Mesendoderm (in vitro differentiated cells): ENCODE results near the gene P2RX2.

Experiments
- DNase-seq: peaks from one replicate; pipeline ENCODE4 v3.0.0; 2013
- H2AK5ac ChIP-seq: 2 replicates; pipeline ENCODE4 v1.6.1; 2013; ENCODE audit warnings: low read length, inconsistent platforms
- H2BK120ac ChIP-seq: 2 replicates; pipeline ENCODE4 v1.6.1; 2013; ENCODE audit warnings: low read depth, mild to moderate bottlenecking, low read length, moderate library complexity, mixed read lengths
- H2BK15ac ChIP-seq: replicated peaks from 2 replicates; pipeline ENCODE4 v1.6.1; 2013; ENCODE audit warnings: low read depth, mild to moderate bottlenecking, moderate library complexity
- H2BK5ac ChIP-seq: 2 replicates; pipeline ENCODE4 v1.6.1; 2013; ENCODE audit warnings: low read length, inconsistent platforms
- H3K18ac ChIP-seq: 2 replicates; pipeline ENCODE4 v1.6.1; 2013; ENCODE audit warnings: mild to moderate bottlenecking, low read length, mixed read lengths
- H3K23ac ChIP-seq: one replicate; pipeline ENCODE4 v1.6.1; 2013; ENCODE audit warnings: low read length
- H3K27ac ChIP-seq: 2 replicates; pipeline ENCODE4 v1.5.1; 2013; ENCODE audit warnings: low read depth, mild to moderate bottlenecking, inconsistent platforms, low read length, moderate library complexity
- H3K27me3 ChIP-seq: 2 replicates; pipeline ENCODE4 v1.6.1; 2013; ENCODE audit warnings: low read length, control low read depth, mild to moderate bottlenecking, inconsistent platforms; ENCODE audit not compliant: insufficient read depth, poor library complexity
- H3K36me3 ChIP-seq: 2 replicates; pipeline ENCODE4 v1.6.1; 2013; ENCODE audit warnings: low read length, inconsistent platforms; ENCODE audit not compliant: control insufficient read depth, insufficient read depth
- H3K4ac ChIP-seq: one replicate; pipeline ENCODE4 v1.6.1; 2013; ENCODE audit warnings: low read depth, mild to moderate bottlenecking, low read length, moderate library complexity
- H3K4me1 ChIP-seq: 2 replicates; pipeline ENCODE4 v1.6.1; 2013; ENCODE audit warnings: low read depth, low read length, inconsistent platforms; ENCODE audit not compliant: control insufficient read depth
- H3K4me2 ChIP-seq: 2 replicates; pipeline ENCODE4 v1.6.1; 2013; ENCODE audit warnings: low read length
- H3K4me3 ChIP-seq: 2 replicates; pipeline ENCODE4 v1.5.1; 2013; ENCODE audit warnings: mild to moderate bottlenecking, low read length
- H3K56ac ChIP-seq: one replicate; pipeline ENCODE4 v1.6.1; 2013; ENCODE audit warnings: low read length
- H3K79me1 ChIP-seq: 2 replicates; pipeline ENCODE4 v1.6.1; 2013; ENCODE audit warnings: low read length, inconsistent platforms
- H3K79me2 ChIP-seq: 2 replicates; pipeline ENCODE4 v1.6.1; 2013; ENCODE audit warnings: mild to moderate bottlenecking, low read length; ENCODE audit not compliant: control insufficient read depth, insufficient read depth
- H3K9ac ChIP-seq: 2 replicates; pipeline ENCODE4 v1.6.1; 2013; ENCODE audit warnings: low read length, inconsistent platforms
- H4K5ac ChIP-seq: one replicate; pipeline ENCODE4 v1.6.1; 2013; ENCODE audit warnings: low read length
- H4K8ac ChIP-seq: one replicate; pipeline ENCODE4 v1.6.1; 2013; ENCODE audit warnings: low read depth, mild to moderate bottlenecking, control low read depth, low read length, moderate library complexity
- WGBS: extraction: QIAGEN DNeasy Blood & Tissue Kit; methylation state at CpG from one replicate; pipeline ENCODE4 v1.1.7; 2013; ENCODE audit warnings: low lambda C conversion rate, missing lambda C conversion rate; ENCODE audit not compliant: insufficient coverage; ENCODE audit errors: extremely low coverage; 5-methylcytosine and 5-hydroxymethylcytosine counted together

The P2RX2 gene

GRCh38 chr12:132583736-132584135 is 34.8 kb upstream of the P2RX2 start:
- no peaks in the 10 kb centered on the region for H3K36me3 ChIP-seq
- H3K4me2 ChIP-seq, result no peak overlapping the region
- H2BK5ac ChIP-seq, result no peak overlapping the region
- no peak overlapping the region for H3K4ac ChIP-seq
- no peaks in the 10 kb centered on the region for H3K79me2 ChIP-seq
- no peak overlapping the region for H3K9ac ChIP-seq
- no peak overlapping the region for H2AK5ac ChIP-seq
- H3K56ac ChIP-seq, result peak overlapping the region; percentile 15
- no peak overlapping the region for H3K23ac ChIP-seq
- H2BK15ac ChIP-seq, result no peak overlapping the region
- H3K4me3 ChIP-seq, result no peak overlapping the region
- DNase-seq, result peak; percentile 50
- H3K27me3 ChIP-seq, result peaks cover 14% of the 10 kb centered on the region
- H3K27ac ChIP-seq, result no peak overlapping the region
- WGBS, result no CpG with 5 or more reads among the region's 29 CpGs
- H2BK120ac ChIP-seq, result no peak overlapping the region
- no peaks in the 10 kb centered on the region for H3K4me1 ChIP-seq
- H4K5ac ChIP-seq, result no peak overlapping the region
- no peak overlapping the region for H3K18ac ChIP-seq
- H3K79me1 ChIP-seq, result no peaks in the 10 kb centered on the region
- no peak overlapping the region for H4K8ac ChIP-seq

- no peak overlapping the region for H3K27ac ChIP-seq
- H2AK5ac ChIP-seq, result no peak overlapping the region
- no peak overlapping the region for H3K4me2 ChIP-seq
- no peak overlapping the region for H3K4ac ChIP-seq
- WGBS, result no CpG with 5 or more reads among the region's 14 CpGs
- no peaks in the 10 kb centered on the region for H3K79me2 ChIP-seq
- H4K8ac ChIP-seq, result no peak overlapping the region
- DNase-seq, result no peak
- peaks cover 14% of the 10 kb centered on the region for H3K27me3 ChIP-seq
- H4K5ac ChIP-seq, result no peak overlapping the region
- H3K36me3 ChIP-seq, result no peaks in the 10 kb centered on the region
- H3K56ac ChIP-seq, result no peak overlapping the region
- no peaks in the 10 kb centered on the region for H3K79me1 ChIP-seq
- no peak overlapping the region for H3K18ac ChIP-seq
- no peaks in the 10 kb centered on the region for H3K4me1 ChIP-seq
- H3K23ac ChIP-seq, result no peak overlapping the region
- no peak overlapping the region for H2BK5ac ChIP-seq
- no peak overlapping the region for H3K4me3 ChIP-seq
- no peak overlapping the region for H2BK120ac ChIP-seq
- no peak overlapping the region for H2BK15ac ChIP-seq
- no peak overlapping the region for H3K9ac ChIP-seq
Measured at GRCh38 chr12:132584429-132584828, 34.1 kb upstream of the P2RX2 start.

DNA sequence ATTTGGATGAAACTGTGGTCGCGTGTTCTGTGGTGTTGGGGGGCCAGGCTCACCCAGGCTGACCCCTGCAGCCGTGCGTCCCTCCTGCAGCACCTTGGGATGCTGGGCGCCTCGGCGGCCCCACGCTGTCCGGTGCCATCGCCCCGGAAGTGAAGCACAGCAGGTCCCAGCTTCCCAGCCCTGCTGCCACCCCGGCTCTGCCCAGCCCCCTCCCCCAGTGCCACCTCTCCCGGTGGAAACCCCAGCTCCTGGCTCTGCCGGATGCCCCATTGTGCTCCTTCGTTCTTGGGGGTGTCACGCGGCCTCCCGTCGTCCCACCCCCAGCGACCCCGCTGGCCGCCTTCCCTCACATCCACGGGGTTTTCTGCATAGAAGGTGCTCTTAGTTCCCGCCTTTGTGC is 33.4 kb upstream of the P2RX2 start:
- H3K56ac ChIP-seq, result no peak overlapping the region
- WGBS, result no CpG with 5 or more reads among the region's 24 CpGs

GRCh38 chr12:132586929-132587328 is 31.6 kb upstream of the P2RX2 start:
- WGBS, result no CpG with 5 or more reads among the region's 18 CpGs
- H3K27me3 ChIP-seq, result peaks cover 14% of the 10 kb centered on the region

More for the DNA sequence above, 33.4 kb upstream of the P2RX2 start:
- Histone ChIP-seq H3K4me2 (no peak overlapping the region), H3K36me3 (no peaks in the 10 kb centered on the region), H3K4ac (no peak overlapping the region), H4K5ac (no peak overlapping the region), H3K23ac (no peak overlapping the region), H3K4me1 (no peaks in the 10 kb centered on the region), H4K8ac (no peak overlapping the region), H3K27me3 (peaks cover 14% of the 10 kb centered on the region), H2AK5ac (no peak overlapping the region), H2BK15ac (no peak overlapping the region), H2BK5ac (no peak overlapping the region), H3K4me3 (no peak overlapping the region), H3K27ac (no peak overlapping the region), H3K79me2 (no peaks in the 10 kb centered on the region), H3K9ac (no peak overlapping the region), H3K79me1 (no peaks in the 10 kb centered on the region), H2BK120ac (no peak overlapping the region), H3K18ac (no peak overlapping the region)
- DNase-seq, result no peak

DNA sequence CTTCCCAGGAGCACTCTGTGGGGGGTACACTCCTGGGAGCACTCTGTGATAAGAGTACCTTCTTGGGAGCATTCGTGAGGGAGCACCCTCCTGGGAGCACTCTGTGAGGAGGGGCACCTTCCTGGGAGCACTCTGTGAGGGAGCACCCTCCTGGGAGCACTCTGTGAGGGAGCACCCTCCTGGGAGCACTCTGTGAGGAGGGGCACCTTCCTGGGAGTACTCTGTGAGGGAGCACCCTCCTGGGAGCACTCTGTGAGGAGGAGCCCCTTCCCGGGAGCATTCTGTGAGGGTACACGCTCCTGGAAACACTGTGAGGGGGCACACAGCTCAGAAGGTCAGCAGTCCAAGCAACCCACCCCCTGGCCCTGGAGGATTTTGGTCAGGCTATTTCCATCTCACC is 30.8 kb upstream of the P2RX2 start:
- H3K9ac ChIP-seq, result no peak overlapping the region
- H3K36me3 ChIP-seq, result no peaks in the 10 kb centered on the region
- H3K4me3 ChIP-seq, result no peak overlapping the region
- DNase-seq, result no peak
- H3K79me2 ChIP-seq, result no peaks in the 10 kb centered on the region
- no peak overlapping the region for H3K4ac ChIP-seq
- H3K4me2 ChIP-seq, result no peak overlapping the region
- H3K27me3 ChIP-seq, result peaks cover 9% of the 10 kb centered on the region
- no peak overlapping the region for H2BK5ac ChIP-seq
- no peak overlapping the region for H2BK15ac ChIP-seq
- H3K79me1 ChIP-seq, result no peaks in the 10 kb centered on the region
- H3K27ac ChIP-seq, result no peak overlapping the region
- no peak overlapping the region for H3K56ac ChIP-seq
- H4K5ac ChIP-seq, result no peak overlapping the region
- H3K18ac ChIP-seq, result no peak overlapping the region
- no peak overlapping the region for H2AK5ac ChIP-seq
- H2BK120ac ChIP-seq, result no peak overlapping the region
- H3K4me1 ChIP-seq, result no peaks in the 10 kb centered on the region
- H4K8ac ChIP-seq, result no peak overlapping the region
- H3K23ac ChIP-seq, result no peak overlapping the region
- no CpG with 5 or more reads among the region's 3 CpGs for WGBS

More at GRCh38 chr12:132586929-132587328, 31.6 kb upstream of the P2RX2 start:
- H3K4me1 ChIP-seq, result no peaks in the 10 kb centered on the region
- no peaks in the 10 kb centered on the region for H3K79me2 ChIP-seq
- no peak overlapping the region for H2BK15ac ChIP-seq
- no peak overlapping the region for H3K56ac ChIP-seq
- no peak overlapping the region for H2AK5ac ChIP-seq
- H3K27ac ChIP-seq, result no peak overlapping the region
- no peak overlapping the region for H3K18ac ChIP-seq
- H3K36me3 ChIP-seq, result no peaks in the 10 kb centered on the region
- H4K5ac ChIP-seq, result no peak overlapping the region
- H3K9ac ChIP-seq, result no peak overlapping the region
- no peak overlapping the region for H4K8ac ChIP-seq
- H3K79me1 ChIP-seq, result no peaks in the 10 kb centered on the region
- H2BK5ac ChIP-seq, result no peak overlapping the region
- DNase-seq, result no peak
- H3K23ac ChIP-seq, result no peak overlapping the region
- no peak overlapping the region for H3K4me2 ChIP-seq
- H2BK120ac ChIP-seq, result no peak overlapping the region
- no peak overlapping the region for H3K4me3 ChIP-seq
- no peak overlapping the region for H3K4ac ChIP-seq

DNA sequence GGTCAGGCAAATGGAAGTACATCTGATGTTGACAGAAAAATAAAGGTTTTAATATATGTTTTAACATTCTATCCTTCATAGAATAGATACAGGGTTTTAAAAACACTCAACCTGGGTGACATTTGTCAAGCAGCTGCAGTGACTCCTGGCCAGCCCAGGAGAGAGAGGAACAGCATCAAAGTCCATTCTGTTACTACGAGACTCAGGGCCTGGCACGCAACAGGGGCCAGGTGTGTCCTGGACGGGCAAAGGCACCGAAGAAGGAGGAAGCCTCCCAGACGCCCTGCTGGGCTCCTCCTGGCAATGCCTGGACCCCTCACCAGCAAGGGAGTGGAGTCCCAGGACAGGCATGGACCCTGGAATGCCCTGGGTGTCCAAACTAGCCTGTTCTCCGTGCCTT is 30.3 kb upstream of the P2RX2 start:
- no peak overlapping the region for H2BK15ac ChIP-seq
- H2BK5ac ChIP-seq, result no peak overlapping the region
- no peaks in the 10 kb centered on the region for H3K4me1 ChIP-seq
- no peak overlapping the region for H3K9ac ChIP-seq
- no peak overlapping the region for H3K56ac ChIP-seq
- H2AK5ac ChIP-seq, result no peak overlapping the region
- H3K79me2 ChIP-seq, result no peaks in the 10 kb centered on the region
- no peak overlapping the region for H2BK120ac ChIP-seq
- no peak overlapping the region for H4K5ac ChIP-seq
- H3K79me1 ChIP-seq, result no peaks in the 10 kb centered on the region
- no peak overlapping the region for H3K23ac ChIP-seq
- H3K4me2 ChIP-seq, result no peak overlapping the region
- H3K18ac ChIP-seq, result no peak overlapping the region
- H3K4ac ChIP-seq, result no peak overlapping the region
- H3K36me3 ChIP-seq, result no peaks in the 10 kb centered on the region
- WGBS, result no CpG with 5 or more reads among the region's 6 CpGs
- H3K27ac ChIP-seq, result no peak overlapping the region
- H3K27me3 ChIP-seq, result peaks cover 6% of the 10 kb centered on the region
- H3K4me3 ChIP-seq, result no peak overlapping the region
- no peak overlapping the region for H4K8ac ChIP-seq
- no peak for DNase-seq
